ENCODE measurements around the gene CCDC126. TPM values are rescaled to one million over a fixed set of nuclear protein-coding genes. Genes with fewer than 3 reads are reported as not detected.
A peak's percentile ranks its signal among the peaks of the same experiment; 100 is the strongest.
"Not testable (repeated sequence)": the region's sequence is repeated elsewhere in the genome, so short reads cannot be mapped to it uniquely, and the experiment has no call there.

Gene CCDC126, protein sequence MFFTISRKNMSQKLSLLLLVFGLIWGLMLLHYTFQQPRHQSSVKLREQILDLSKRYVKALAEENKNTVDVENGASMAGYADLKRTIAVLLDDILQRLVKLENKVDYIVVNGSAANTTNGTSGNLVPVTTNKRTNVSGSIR
- total RNA-seq = 5.1 TPM

DNA sequence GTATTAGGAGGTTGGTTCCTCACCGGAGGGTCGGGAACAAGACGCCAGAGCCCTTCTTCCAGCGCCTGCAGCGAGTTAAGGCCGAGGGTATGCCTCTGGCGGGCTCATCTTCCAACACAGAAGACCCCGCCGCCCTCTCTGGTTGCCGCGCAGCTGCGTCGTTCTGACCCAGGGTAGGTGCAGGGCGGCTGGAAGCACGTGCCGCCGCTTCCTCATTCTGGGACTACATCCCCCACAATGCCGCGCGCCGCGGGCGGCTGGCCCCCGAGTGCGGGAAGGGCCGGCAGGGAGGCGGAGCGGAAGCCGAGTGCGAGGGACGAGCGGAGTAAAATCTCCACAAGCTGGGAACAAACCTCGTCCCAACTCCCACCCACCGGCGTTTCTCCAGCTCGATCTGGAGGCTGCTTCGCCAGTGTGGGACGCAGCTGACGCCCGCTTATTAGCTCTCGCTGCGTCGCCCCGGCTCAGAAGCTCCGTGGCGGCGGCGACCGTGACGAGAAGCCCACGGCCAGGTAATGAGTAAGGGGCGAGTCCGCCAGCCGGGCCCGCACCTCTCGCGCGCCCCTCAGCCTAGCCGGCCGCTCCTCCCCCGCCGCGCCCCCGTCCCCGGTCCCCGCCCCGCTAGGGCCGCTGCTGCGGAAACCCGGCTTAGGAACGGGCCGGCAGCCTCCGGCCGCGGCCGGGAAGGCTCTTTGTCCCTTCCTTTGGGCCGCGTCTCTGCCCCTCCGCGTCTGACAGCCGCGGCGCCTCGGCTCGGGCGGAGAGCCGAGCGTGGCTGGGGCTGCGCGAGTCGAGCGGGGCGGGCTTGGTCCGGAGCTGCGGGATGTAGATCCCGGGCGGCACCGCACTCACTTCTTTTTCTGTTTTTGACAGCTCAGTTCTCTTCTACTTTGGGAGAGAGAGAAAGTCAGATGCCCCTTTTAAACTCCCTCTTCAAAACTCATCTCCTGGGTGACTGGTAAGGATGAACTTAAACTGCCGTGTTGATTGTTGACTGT lies at the start of gene CCDC126:
CCDC126 (plus strand) TSS at position 289 of the 998 bp plus-strand sequence. CDS start 13,934 bp downstream, outside the sequence.
- DNase-seq (ENCODE audit: low read depth in 2 of 3, low spot score in 2 of 3) = peak; percentile 51 to 86 (median 84)

DNA sequence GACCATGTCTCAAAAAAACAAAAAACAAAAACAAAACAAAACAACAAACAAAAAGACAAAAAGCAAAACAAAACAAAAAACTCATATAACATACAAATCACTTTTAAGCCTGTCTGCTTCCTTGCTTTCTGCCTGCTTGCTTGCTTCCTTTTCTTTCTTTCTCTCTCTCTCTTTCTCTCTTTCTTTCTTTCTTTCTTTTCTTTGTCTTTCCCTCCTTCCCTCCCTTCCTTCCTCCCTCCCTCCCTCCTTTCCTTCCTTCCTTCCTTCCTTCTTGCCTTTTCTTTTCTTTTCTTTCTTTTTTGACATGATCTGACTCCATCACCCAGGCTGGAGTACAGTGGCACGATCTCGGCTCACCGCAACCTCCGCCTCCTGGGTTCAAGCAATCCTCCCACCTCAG lies 49.5 kb upstream of the CCDC126 start:
- DNase-seq (ENCODE audit: low read depth in 2 of 3, low spot score in 2 of 3) = no peak

DNA sequence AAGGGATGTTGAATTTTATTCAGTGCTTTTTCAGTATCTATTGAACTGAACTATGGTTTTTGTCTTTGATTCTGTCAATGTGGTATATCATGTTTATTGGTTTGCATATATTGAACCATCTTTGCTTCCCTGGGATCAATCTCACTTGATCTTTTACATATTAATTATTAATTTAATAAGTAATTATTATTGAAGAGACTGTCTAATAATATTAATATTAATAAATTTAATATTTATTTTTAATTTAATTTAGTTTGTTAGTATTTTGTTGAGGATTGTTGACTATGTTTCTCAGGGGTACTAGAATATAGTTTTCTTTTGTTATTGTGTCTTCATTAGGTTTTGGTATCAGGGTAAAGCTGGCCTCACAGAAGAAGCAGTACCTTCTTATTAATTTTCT lies 38.9 kb upstream of the CCDC126 start:
- DNase-seq (ENCODE audit: low read depth in 2 of 3, low spot score in 2 of 3) = no peak

DNA sequence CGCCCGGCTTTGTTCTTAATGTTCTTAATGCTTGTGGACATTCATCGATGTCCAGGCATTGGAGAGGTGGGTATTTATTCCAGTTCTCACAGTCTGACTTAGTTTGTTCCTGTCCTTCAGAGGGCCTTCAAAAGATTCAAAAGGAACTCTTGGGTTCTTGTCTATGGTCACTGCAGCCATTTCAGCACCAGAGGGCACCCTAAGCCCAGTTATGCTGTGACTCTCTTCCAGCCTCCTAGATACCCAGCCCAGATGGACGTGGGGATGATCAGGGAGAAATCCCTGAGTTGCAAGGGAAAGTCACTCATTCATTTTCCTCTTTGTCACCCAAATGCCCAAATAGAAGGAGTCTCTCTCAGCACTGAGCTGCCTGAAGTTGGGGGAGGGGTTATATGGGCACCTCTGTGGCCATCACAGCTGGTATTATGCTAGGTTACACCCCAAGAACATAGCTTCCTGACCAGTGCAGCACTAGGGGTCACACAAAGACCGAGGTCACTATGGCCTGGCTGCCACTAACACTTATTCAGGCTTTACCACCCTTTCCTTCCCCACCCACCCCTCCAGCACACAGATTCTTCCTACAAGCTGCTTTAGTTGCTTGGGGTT lies 26.5 kb upstream of the CCDC126 start:
- peak; percentile 14 to 78 (median 43) for DNase-seq (ENCODE audit: low read depth in 2 of 3, low spot score in 2 of 3)

DNA sequence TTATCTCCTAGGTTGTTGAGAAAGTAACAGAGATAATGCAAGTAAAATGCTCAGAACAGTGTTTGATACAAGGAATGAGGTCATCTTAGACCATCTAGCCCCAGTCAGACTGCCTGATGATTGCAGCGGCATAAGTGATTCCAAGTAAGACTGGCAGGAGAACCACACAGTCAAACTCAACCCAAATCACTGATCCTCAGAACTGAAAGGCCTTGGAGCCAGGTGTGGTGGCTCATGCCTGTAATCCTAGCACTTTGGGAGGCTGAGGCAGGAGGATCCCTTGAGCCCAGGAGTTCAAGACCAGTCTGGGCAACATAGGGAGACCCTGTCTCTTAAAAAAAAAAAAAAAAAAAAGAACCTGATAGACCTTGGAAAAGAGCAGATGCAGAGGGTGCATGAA lies 15.2 kb upstream of the CCDC126 start:
- not testable (repeated sequence) for DNase-seq (ENCODE audit: low read depth in 2 of 3, low spot score in 2 of 3)

DNA sequence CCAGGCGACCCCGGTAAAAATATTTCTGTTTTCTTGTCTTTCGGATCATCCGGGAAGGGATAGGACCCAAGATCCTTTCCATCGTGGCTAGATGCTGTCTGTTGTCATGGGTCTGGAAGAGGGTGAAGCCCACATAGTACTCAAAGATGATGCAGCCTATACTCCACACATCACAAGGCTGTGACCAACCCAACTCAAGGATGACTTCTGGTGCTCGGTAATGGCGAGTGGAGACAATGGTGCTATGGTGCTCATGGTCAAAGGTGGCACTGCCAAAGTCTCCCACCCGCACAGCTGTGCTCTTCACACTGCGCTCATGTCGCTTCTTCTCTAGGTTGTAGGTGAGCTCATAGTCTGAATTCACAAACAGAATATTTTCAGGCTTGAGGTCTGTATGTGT lies 11.9 kb upstream of the CCDC126 start:
- not testable (repeated sequence) for DNase-seq (ENCODE audit: low read depth in 2 of 3, low spot score in 2 of 3)

DNA sequence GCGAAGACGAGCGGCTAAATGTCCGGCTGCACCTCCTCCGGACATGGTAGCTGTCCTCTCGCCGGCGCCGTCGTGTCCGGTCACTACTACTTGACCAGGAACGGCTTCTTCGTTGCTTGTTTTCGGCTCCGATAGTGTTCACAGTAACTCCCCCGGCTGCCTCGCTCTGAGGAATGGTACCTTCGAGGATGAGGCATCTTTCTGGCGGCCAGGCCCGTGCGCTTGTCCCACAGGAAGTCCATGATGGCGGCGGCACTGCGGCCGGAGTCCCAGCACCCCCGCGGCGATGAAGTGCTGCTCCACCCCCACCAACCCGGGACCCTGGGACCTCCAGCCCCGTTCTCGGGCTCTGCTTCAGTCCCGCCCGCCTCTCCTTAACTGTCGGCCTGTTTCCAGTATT lies 11.0 kb upstream of the CCDC126 start:
- no peak for DNase-seq (ENCODE audit: low read depth in 2 of 3, low spot score in 2 of 3)

DNA sequence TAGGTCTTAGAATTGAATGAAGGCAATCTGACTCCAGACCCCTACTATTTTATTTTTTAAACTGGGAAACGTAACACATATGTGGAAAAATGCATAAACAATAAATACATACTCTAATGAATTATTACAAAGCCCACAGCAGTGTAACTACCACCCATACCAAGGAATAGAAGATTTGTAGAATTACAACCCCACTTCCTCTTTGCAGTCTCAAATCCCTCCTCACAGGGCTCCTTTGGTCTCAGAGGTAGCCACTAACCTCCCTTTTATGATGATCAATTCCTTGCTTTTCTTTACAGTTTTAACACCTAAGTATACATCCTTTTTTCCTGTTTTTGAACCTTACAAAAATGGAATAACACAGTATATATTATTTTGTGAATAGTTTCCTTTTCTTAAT lies 6.7 kb upstream of the CCDC126 start:
- DNase-seq (ENCODE audit: low read depth in 2 of 3, low spot score in 2 of 3) = no peak

DNA sequence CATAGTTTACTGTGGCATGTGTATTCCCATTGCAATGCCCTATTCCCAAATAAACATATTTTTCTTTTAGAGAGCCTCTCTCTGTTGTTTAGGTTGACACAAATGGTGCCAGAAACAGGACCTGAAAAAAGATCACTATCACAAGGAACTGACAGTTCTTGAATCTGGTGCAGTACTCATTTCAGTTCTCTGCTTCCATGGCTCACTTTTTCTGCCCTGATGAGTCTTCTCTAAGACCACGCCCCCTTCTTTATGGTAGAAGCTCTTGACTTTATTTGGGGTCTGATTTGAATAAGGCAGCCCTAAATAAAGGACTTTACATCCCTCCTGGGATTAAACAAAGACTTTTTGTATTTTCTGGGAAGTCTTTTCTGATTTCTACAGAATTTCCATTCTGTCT lies 3.5 kb upstream of the CCDC126 start:
- DNase-seq (ENCODE audit: low read depth in 2 of 3, low spot score in 2 of 3) = no peak

DNA sequence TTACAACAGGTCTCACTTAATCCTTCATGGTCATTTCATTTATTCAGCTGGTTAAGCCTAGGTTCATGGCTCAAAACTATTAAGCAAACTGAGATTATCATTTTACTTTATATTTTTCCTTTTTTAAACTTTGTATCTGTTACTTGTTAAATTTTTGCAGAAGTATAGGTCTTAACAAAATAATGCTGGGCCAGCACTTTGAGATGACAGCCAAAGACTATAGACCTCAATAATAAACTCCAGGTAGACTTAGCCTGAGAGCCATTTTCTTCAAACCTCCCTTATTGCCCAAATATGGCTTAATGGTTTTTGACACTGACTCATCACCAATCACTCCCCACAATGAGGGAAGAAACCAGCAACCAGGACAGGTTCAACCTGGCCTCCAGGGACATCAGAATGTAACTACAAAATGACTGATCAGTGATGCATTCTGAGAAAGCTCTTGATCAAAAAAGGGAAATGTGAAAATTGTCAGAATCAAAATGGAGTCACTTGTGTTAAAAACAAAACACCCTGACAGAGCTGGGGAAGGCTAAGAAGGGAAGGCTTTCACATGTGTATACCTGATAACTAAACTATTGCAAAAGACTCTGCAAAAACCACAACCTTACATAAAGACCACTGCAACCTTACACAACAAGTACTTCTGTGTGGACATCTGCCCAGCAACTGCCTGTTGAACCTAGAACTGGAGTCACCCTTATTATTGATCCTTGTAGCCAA lies 2.1 kb upstream of the CCDC126 start:
- DNase-seq (ENCODE audit: low read depth in 2 of 3, low spot score in 2 of 3) = no peak

DNA sequence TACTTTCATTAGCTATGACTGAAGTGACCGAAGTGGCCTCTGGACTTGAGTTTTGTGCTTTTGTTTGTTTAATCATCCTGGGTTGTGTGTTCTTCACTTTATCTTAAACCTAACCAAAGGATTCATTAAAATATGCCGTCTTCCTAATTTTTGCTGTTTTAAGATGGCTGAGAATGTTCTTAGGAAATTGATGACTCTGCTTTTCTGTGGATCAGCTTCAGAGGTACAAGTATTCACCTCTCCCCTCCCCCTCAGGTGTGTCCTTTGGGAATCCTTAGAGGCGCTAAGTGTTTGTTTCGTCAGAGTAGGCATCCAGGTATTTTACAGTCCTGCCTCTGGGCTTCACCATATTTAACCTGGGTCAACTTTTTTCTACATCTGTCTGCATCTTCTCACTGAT lies 1.1 kb downstream of the CCDC126 start:
- no peak for DNase-seq (ENCODE audit: low read depth in 2 of 3, low spot score in 2 of 3)

DNA sequence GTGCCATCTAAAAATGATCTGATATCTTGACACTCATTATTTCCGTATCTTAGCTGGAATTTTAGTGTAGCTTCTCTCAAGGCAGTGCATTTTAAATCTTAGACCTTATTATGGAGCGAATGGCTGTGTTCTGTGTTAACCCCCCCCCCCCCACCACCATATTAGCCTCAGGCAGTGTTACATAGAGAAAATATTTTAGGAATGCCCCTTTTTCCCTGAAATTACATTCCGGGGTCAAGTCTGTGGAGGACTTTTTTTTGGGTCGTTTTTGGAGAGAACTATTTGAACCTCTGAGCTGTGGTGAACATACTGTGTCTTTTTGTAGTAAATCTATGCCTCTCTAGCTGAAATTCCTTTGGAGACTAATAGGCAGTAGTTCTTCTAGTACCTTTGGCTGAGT lies 3.1 kb downstream of the CCDC126 start:
- DNase-seq (ENCODE audit: low read depth in 2 of 3, low spot score in 2 of 3) = no peak

DNA sequence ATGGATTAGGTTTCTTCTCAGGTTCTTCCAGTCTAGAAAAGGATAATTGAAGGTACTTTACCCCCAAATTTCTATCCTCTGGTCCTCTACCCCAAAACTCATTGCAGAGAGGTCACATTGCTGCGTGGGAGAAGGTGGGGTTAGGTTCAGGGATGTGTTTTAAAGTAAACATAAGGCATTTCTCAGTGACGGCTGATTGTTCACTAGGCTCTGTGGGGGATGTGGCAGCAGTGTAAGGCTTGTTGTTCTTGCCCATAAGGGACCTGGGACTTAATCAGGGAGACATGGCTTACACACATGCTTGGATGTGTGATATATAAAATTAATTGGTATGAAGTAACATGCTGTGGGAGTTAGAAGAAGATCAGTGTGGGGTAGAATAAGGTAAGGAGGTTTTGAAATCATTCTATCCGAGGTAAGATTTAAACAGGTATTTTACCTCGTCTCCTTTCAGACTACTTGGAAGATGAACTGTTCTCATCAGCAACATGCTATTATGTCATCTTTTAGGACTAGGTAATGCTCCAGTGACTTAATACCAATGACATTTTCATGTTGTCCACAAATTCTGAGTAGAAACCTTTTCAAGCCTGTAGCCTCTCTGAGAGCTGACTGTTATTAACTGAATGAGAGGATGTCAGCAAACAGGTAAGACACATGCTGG lies 6.6 kb downstream of the CCDC126 start:
- DNase-seq (ENCODE audit: low read depth in 2 of 3, low spot score in 2 of 3) = no peak

DNA sequence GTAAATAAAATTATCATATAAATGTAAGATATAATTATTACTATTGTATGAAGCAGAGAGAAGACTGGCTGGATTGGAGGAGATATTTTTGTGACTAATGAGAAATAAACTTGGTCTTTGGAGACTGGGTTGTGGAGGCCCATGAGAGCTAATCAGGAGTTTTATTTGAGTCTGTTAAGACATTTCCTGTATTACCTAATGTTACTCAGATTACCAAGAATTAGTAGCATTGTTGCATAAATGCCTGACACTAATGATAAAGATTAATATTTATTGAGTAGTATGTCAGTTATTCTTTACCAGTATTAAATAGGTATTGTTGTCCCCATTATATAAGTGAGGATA lies 7.1 kb downstream of the CCDC126 start:
- no peak for DNase-seq (ENCODE audit: low read depth in 2 of 3, low spot score in 2 of 3)

DNA sequence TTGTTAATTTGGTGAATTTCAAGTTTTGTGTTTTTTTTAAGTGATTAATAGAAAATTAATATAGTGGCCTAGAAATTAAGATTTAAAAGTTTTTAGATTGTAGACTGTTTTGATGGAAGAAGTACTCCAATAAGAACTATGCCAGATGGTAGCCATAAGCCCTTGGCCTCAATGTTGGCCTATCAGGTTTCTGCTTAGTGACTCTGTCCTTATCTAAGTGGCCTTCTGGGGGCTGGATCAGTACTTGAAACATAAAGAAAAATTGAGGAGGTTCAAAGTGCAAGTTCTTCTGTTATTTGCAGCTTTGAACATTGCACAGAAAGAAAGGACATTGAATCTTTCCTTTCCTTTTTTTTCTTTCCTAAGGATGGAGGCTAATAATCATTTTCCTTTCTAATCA lies 9.9 kb downstream of the CCDC126 start:
- DNase-seq (ENCODE audit: low read depth in 2 of 3, low spot score in 2 of 3) = no peak

DNA sequence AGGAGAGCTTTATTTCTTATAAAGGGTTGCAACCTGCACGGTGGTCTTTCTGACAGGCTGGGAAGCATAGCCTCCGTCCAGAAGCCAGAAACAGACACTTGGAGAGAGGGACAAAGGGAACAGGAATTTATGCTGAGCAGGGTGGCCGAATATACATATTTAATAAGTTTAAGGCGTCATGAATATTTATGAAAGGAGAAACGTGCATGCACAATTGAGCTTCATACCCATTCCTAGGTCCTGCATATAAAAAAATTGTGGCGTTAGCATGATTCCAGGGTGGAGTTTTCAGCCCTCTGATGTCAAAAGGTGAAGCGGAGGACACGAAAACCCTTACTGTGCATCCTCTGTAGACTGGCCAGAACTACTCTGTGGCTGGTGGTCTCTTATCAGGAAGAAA lies 10.7 kb downstream of the CCDC126 start:
- DNase-seq (ENCODE audit: low read depth in 2 of 3, low spot score in 2 of 3) = no peak

DNA sequence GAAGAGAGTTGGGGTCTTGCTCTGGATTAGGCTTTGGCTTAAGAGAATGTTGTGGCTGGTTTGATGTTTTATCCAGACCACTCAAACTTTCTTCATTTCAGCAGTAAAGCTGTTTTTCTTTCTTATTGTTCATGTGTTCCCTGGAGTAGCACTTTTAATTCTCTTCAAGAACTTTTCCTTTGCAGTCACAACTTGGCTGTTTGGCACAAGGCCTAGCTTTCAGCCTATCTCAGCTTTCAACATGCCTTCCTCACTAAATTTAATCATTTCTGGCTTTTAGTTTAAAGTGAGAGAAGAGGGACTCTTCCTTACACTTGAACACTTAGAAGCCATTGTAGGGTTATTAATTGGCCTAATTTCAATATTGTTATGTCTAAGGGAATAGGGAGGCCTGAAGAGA lies 18.1 kb downstream of the CCDC126 start:
- no peak for DNase-seq (ENCODE audit: low read depth in 2 of 3, low spot score in 2 of 3)

DNA sequence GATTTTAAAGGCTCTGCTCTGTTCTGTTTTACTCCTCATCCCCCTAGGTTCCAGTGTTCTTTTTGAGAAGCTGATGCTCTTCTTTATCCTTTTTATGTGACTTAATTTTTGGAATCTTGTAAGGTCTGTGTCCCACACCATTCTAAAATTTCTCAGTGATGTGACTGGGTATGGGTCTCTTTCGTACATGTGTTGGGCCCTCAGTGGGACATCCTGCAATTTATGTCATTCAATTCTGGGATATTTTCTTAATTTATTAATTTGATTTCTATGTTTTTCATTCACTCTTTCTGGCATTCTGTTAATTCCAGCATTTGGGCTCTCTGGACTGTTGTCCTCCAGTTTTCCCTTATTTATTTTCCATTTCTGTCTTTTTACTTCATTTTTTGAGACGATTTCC lies 19.4 kb downstream of the CCDC126 start:
- DNase-seq (ENCODE audit: low read depth in 2 of 3, low spot score in 2 of 3) = no peak

DNA sequence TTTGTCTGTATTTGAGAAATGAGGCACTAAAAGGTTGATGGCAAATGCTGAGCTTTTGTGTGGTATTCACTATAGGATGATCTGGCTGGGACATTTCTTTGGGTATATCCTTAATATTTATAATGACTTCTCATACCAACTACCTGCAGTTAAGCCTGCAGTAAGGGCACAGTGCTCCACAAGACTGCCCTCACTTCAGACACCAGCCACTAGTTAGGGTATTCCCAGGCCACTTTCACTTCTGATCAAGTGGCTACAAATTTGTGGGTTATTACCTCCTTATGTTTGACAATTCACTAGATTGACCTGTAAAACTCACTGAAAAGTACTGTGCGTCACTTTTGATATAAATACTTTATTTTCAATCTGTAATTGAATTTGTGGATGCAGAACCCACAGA lies 20.3 kb downstream of the CCDC126 start:
- no peak for DNase-seq (ENCODE audit: low read depth in 2 of 3, low spot score in 2 of 3)

DNA sequence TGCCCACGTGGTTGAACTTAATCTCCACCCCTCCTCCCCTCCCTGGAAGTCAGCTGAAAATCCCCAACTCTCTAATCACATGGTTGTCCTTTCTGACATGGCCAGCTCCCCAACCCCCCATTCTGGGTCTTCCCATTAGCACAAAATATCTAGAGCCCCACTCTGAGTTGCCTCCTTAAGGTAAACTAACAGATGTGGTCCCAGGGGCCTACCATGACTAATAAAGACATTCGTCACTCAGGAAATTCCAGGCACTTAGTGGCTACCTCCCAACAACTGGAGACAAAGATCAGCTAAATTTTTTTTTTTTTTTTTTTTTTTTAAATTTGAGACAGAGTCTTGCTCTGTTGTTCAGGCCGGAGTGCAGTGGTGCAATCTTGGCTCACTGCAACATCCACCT lies 21.1 kb downstream of the CCDC126 start:
- no peak for DNase-seq (ENCODE audit: low read depth in 2 of 3, low spot score in 2 of 3)

DNA sequence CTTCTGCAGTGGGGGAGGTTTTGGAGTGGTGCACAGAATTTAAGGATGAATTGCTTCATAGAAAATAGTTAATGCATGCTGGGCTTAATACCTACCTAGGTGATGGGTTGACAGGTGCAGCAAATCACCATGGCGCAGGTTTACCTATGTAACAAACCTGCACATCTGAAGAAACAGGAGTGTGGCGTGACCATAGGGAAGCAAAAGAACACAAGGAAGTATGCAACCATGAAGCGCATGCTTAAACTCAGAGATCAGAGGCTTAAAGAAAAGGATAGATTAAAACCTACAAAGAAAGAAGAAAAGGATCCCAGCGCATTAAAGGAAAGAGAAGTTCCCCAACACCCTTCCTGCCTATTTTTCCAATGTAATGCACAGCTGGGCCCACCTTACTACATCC lies 22.0 kb downstream of the CCDC126 start:
- no peak for DNase-seq (ENCODE audit: low read depth in 2 of 3, low spot score in 2 of 3)
